Hematopoietic multipotent progenitor cell treated with erythropoietin and hydrocortisone succinate and interleukin-3 and kit ligand, for 15 days (in vitro differentiated cells): ENCODE data around the gene OLFM3.

Experiments
- DNase-seq: peaks from one replicate; pipeline ENCODE4 v3.0.0-alpha.2; 2015; ENCODE audit warnings: low spot score

OLFM3 gene

GRCh38 chr1:101943237-101943636, 53.5 kb downstream of the OLFM3 start:
- DNase-seq: no peak

- no peak for DNase-seq
Observed at GRCh38 chr1:101942516-101943193, 54.1 kb downstream of the OLFM3 start.

- DNase-seq: no peak
Observed at GRCh38 chr1:101938681-101939080, 58.0 kb downstream of the OLFM3 start.

- no peak for DNase-seq
Observed at GRCh38 chr1:101929343-101929742, 67.4 kb downstream of the OLFM3 start.

DNA sequence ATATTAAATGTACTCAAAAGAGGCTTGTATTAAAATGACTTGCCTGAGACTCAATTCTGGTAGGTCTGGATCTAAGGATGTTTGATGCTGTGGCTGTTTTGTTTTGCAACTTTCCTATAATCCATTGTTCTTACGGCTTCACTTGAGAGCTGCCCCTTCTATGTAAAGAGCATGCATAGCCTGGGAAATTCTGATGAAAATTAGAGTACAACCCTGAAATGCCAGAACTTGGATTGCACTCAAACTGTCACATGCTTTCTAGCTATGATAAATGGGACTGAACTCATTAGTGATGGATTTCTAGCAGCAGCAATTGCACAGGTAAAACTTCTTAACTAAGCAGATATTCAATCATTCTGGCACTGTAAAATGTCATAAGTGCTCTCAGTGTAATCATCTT, 67.9 kb downstream of the OLFM3 start:
- DNase-seq: no peak

DNA sequence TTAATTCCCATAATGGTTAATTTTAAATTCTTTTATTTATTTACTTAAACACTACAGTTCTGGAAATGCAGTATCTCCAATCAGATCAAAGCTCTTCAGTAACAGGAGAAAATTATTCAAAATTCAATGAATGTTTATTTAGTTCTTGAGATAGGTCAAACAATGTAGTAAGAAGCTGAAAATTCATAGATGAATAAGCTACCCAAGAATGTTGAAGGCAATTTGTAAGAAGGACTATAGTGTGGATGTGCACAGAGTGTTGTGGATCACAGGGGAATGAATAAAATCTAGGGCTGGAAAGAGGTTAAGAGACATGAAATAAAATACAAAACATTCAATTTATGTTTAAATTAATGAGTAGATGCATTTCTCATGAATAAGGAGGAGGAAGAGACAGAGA, 72.0 kb downstream of the OLFM3 start:
- DNase-seq: no peak

DNA sequence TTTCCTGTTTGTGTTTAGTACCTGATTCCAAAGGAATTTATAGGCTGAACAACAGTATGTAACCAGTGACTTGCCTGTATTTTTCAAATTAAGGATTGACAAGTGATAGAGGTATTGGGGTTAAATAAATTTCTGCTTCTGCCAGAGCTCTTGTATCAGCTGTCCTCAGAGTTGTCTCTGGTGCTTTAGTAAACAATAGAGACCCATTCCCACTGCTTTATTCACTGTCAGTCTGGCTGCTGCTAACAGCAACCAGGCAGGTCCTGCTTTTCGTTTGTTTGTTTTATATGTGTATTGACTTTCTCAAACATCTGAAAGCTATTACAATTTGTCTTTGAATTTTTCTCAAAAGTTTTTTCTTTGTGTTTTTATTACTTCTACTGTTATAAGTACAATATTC, 76.1 kb downstream of the OLFM3 start:
- no peak for DNase-seq

DNA sequence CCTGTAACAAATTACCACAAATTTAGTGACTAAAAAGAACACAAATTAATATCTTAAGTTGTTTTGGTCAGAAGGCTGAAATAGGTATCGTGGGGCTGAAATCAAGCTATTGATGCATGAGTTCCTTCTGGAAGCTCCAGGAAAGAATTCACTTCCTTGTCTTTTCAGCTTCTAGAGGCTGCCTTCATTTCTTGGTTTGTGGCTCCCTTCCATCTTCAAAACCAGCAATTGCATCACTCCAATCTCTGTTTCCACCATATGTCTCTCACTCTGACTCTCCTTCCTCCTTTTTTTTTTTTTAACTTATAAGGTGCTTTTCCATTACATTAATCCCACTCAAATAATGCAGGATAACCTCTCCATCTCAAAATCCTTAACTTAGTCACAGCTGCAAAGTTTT, 78.4 kb downstream of the OLFM3 start:
- DNase-seq: no peak

DNA sequence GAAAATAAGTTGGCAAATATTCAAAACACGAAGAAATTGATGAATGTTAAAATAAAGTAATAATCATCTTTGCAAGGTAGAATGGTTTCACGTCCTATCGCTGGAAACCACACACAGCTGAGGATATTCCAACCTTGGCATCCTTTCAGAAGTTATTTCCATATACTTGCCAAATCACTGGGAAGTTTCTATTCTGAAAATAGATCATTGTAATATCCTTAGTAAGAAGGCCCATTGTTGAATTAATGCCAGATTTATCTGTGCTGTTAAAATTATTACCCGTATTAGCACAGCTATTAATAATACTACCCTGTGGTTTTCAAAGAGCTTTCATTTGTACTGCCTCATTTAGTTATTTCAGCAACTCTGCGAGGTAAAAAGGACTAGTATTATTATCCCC, 81.1 kb downstream of the OLFM3 start:
- no peak for DNase-seq

GRCh38 chr1:101914473-101915242, 82.1 kb downstream of the OLFM3 start:
- DNase-seq: no peak

- no peak for DNase-seq
Observed at GRCh38 chr1:101911894-101912293, 84.8 kb downstream of the OLFM3 start.

GRCh38 chr1:101908980-101909379, 87.7 kb downstream of the OLFM3 start:
- DNase-seq: no peak

- DNase-seq: no peak
Observed at GRCh38 chr1:101907264-101907663, 89.5 kb downstream of the OLFM3 start.

DNA sequence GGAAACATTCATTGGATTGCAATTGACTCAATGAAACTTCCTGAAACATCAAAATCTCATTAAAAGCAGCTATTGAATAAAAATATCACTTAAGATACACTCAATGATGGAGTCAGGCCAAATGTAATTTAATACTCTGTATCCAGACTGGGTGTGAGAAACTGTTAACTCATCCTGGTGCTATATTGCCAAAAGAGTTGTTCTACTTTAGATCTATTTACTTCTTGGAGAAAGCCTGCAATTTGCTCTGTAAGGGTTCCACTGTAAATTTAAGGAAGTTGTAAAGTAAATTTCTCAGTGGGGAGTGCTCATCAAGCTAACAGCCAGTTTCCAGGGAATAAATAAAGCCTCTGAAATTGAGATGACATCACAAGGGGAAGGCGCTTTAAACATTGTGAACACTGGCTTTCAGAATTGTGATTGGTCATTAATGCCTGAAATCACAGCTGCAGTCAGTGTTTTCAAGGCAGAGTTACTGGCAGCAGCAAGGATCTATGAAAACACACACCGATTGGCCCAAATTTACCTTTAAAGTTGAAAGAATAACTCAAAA, 91.4 kb downstream of the OLFM3 start:
- no peak for DNase-seq

- no peak for DNase-seq
Observed at GRCh38 chr1:101902199-101902598, 94.5 kb downstream of the OLFM3 start.

DNA sequence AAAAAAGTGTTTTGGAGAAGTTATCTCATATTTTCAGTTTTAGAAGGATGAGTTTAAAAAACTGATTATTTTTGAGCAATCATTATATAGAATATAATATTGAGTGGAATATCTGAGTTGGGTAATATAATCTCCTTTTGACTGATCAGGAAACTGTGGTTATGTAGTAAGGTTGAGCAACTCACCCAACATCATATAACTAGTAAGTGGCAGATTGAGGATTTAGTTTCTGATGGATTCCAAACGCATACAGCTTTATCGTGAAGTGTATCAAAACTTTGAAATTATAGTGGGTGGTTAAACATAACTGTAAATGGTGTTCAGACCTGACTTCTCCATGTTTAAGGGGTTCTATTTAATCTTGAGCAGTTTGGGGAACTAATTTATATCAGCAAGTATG, 98.6 kb downstream of the OLFM3 start:
- no peak for DNase-seq

DNA sequence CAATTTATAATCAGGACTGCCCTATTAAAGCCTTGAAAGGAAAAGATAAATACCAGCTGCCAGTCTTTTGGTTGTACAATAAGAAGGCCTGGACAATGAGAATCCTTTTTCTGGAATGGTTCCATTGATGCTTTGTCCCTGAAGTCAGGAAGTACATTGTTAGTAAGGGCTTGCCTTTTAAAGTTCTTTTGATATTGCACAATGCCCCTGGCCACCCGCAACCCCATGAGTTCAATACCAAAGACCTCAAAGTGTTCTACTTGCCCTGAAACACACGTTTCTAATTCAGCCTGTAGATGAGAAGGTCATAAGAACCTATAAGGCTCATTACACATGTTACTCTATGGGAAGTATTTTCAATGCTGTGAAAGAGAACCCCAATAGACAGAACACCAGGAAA, 112.1 kb downstream of the OLFM3 start:
- DNase-seq: no peak

DNA sequence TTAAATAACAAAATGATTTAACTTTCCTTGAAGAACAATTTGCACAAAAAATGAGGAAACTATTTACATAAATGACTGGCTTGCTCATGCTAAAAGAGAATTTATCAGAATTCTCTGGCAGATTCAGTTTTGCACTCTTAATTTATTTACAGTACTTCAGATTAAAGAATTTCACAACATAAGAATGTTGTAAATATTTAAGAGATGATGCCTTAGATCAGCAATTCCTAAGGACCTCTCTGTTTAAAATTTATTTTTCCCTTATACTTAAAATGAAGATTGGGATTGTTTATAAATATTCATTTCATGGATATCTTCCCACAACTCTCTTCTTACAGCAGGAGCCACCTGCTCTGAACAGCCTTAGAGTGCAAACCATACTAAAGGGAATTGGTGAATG, 120.8 kb downstream of the OLFM3 start:
- DNase-seq: no peak

GRCh38 chr1:101873672-101874071, 123.1 kb downstream of the OLFM3 start:
- DNase-seq: no peak

DNA sequence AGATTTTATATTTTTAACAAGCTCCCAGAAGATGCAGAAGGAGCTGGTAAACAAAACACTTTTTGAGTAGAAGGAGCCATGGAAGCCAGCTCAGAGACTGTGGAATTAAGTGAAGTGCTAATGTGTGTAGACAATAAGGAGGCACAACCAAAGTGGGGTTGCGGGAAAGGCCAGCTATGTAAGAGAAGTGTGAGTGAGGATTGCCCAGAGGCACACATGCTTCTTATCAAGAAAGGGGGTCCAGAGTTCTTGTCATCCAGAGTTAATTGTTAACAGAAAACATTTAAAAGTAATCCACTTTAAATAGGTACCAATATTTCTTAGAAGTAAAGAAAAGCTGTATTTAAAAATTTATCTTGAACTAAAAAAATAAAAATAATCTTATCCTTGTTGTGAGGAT, 136.8 kb downstream of the OLFM3 start:
- DNase-seq: no peak

DNA sequence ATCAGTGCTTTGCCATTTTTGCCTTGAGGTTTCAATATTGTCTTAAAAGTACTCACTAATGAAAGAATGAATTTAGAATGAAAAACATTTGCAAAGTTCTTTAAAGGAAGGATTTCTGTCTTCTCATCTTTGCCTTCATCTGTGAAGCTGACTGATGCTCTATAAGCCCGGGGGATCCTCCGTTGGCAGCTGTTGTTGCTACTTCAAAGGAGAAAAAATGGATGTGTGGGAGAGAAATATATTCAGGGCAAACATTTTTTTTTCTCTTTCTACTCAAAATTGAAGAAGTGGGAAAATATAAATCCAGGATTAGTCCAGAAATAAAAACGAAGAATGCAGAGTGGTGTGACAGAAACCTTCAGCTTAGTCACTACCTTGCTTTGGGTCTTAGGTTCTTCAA, 142.5 kb downstream of the OLFM3 start:
- DNase-seq: no peak

DNA sequence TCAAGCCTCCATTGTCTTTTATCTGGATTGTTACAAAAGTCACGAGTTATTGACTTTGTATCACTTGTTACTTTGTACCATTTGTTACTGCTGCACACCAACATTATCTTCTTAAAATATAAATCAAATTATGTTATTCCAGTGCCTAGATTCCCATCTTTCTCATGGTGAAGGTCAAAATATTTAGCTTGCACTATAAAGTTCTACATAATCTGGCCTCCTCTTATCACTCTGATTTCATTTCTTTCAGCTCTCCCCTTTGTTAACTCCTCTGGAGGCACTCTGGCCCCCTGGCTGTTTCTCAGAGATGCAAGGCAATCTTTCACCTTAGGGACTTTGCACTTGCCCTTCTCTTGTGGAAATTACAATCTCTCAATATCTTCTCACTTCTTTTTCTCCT, 143.8 kb downstream of the OLFM3 start:
- no peak for DNase-seq

- DNase-seq: no peak
Observed at GRCh38 chr1:101849356-101849755, 147.4 kb downstream of the OLFM3 start.

DNA sequence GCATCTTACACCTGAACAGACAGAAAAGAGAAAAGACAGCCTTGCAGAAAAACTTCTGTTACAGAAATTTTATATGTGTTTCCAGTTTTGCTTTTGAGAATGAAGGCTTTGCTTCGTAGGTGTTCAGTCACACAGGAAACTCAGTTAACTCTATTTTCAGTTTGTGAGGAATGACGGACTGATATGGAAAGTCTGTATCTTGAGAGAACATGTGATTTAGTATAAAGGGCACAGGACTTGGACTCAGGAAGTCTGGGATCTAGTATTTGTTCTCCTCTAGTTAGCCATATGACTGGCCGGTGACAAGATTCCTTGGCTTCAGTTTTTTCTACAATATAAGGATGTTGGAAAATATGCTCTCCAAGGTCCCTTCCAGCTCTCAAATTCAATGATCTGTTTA, 149.1 kb downstream of the OLFM3 start:
- no peak for DNase-seq
